BJ (cell line): ENCODE data around the gene SLC22A14. TPM values are rescaled to one million over a fixed set of nuclear protein-coding genes. Genes with fewer than 3 reads are reported as not detected.

Experiments used
- CTCF ChIA-PET: fragments of 350-600 bp; formaldehyde crosslinking; extraction: SDS; loops from one replicate; lab custom pipeline; 2021; ENCODE audit warnings: antibody characterized with exemption, inconsistent platforms; lab: Yijun Ruan, JAX
- POLR2A ChIA-PET: fragments of 300-600 bp; sonication (Branson Sonifier 250); formaldehyde crosslinking; extraction: SDS; loops from one replicate; lab custom pipeline; 2021; ENCODE audit warnings: antibody characterized with exemption; lab: Charles Lee
- DNase-seq: peaks from one replicate; pipeline ENCODE4 v3.0.0-alpha.2; 2011; ENCODE audit warnings: low read depth
- H3K27me3 ChIP-seq: 2 replicates; pipeline ENCODE4 v1.6.0; 2011; ENCODE audit warnings: low read length; ENCODE audit not compliant: control insufficient read depth, insufficient read depth
- H3K36me3 ChIP-seq: 2 replicates; pipeline ENCODE4 v1.5.1; 2011; ENCODE audit warnings: low read length; ENCODE audit not compliant: control insufficient read depth, insufficient read depth
- H3K4me3 ChIP-seq: 2 replicates; pipeline ENCODE4 v1.5.1; 2011; ENCODE audit warnings: low read depth, mild to moderate bottlenecking, control low read depth, low read length
- polyA plus RNA-seq: library from polyadenylated mRNA; depleted of rRNA; stranded (reverse); fragments of >200 nt; gene quantifications from 2 replicates; pipeline ENCODE4 v1.2.3, GENCODE V29; 2011
- TF ChIP-seq, protein P1 (sequence below): IDR thresholded peaks from 2 replicates; pipeline ENCODE4 v1.5.1; 2011; ENCODE audit warnings: low read depth, mild to moderate bottlenecking, control low read depth, inconsistent platforms, low read length, moderate library complexity; ENCODE audit not compliant: insufficient read depth

The SLC22A14 gene
- polyA plus RNA-seq, 1 experiment = 0.15 TPM

DNA sequence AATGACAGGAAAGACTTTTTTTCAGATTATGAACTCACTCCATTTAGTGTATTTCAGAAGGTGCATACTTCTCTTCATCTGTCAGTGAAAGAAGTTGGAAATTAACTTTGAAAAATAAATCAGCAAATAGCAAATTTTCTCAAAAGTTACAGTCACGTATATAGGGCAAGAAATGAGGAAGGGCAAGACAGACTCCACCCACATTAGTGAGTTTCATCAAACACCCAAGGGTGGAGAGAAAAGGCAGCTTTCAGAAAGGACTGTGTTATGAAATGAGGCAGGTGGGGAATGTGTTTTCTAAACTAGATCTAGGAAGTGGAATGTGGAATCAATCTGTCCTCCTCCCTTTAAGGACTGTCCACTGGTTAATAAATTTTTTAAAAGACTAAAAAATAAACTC lies 13.6 kb upstream of the SLC22A14 start:
- no peak for DNase-seq
- Histone ChIP-seq H3K27me3 (no peaks in the 10 kb centered on the region), H3K36me3 (peaks cover 3% of the 10 kb centered on the region), H3K4me3 (no peak overlapping the region)
- TF ChIP-seq, protein P1, sequence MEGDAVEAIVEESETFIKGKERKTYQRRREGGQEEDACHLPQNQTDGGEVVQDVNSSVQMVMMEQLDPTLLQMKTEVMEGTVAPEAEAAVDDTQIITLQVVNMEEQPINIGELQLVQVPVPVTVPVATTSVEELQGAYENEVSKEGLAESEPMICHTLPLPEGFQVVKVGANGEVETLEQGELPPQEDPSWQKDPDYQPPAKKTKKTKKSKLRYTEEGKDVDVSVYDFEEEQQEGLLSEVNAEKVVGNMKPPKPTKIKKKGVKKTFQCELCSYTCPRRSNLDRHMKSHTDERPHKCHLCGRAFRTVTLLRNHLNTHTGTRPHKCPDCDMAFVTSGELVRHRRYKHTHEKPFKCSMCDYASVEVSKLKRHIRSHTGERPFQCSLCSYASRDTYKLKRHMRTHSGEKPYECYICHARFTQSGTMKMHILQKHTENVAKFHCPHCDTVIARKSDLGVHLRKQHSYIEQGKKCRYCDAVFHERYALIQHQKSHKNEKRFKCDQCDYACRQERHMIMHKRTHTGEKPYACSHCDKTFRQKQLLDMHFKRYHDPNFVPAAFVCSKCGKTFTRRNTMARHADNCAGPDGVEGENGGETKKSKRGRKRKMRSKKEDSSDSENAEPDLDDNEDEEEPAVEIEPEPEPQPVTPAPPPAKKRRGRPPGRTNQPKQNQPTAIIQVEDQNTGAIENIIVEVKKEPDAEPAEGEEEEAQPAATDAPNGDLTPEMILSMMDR = no peak
- POLR2A ChIA-PET = no interaction called here
- CTCF ChIA-PET = no interaction called here

DNA sequence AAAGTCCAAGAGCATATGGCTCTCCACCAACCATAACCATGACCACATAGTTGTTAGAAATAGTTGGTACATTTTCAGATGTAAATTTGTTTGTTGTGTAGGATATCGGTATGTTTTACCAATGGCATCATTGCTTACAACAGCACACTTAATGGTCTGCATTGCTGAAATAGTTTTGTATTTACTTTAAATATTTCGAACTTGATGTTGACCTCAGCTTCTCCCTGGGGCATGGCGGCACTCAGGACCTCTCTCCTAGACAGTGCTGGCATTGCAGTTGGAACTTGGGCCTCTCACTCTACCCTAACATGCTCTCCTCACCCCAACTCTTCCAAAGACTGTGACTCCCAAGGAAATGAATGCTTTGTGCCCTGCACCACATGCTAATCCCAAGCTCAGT lies 11.5 kb upstream of the SLC22A14 start:
- Histone ChIP-seq H3K36me3 (peaks cover 2% of the 10 kb centered on the region), H3K27me3 (no peaks in the 10 kb centered on the region), H3K4me3 (no peak overlapping the region)
- no peak for DNase-seq
- CTCF ChIA-PET = no interaction called here
- POLR2A ChIA-PET = no interaction called here
- TF ChIP-seq, protein P1 = no peak

DNA sequence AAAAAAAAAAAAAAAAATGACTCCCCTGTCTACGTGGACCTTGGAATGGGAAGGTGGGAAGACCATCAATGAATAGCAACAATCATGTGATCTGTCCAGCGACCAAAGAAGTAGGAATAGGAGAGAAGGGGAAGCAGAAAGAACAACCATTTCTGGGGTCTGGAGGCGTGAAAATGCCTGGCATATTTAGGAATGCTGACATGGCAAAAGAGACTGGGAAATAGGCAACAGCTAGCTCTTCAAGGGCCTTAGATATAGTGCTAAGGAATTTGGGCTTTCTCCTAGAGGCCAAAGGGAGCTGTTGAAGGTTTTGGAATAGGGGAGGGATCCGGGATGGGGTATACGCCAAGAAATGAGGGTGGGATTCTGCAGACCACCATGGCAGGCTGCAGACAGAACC lies 10.5 kb upstream of the SLC22A14 start:
- ChIA-PET POLR2A (no interaction called here), CTCF (no interaction called here)
- DNase-seq = no peak
- TF ChIP-seq, protein P1 = no peak
- H3K36me3 ChIP-seq = peaks cover under 1% of the 10 kb centered on the region; the same call in 1 of the 2 replicates
- H3K27me3 ChIP-seq = no peaks in the 10 kb centered on the region
- H3K4me3 ChIP-seq = no peak overlapping the region

DNA sequence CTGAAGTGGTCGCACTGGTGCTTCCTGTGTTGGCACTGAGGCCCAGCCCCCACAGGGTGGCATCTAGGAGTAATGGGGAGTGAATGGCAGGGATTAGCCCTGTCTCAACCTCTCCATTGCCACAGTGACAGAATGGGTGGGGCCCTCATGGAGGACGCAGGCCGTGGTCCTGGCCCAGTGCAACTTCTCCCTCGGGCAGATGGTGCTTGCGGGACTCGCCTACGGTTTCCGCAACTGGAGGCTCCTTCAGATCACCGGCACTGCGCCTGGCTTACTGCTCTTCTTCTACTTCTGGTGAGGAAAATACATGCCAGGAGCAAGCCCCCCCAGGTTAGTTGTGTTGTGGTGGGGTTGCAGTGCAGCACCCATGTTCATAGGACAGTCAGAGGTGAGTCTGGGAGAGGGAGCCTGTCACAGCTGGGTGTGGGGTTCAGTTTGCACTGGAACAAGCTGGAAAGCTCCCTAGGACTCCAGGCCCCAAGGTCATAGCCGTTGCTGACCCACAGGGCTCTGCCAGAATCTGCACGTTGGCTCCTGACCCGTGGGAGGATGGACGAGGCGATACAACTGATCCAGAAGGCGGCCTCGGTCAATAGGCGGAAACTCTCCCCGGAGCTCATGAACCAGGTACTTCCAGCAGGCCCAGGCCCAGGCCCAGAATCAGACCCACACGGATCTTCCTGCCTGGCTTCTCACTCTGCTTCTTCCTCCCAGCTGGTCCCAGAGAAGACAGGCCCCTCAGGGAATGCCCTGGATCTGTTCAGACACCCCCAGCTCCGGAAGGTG lies 7.0 kb upstream of the SLC22A14 start:
- POLR2A ChIA-PET = no interaction called here
- TF ChIP-seq, protein P1 = no peak
- Histone ChIP-seq H3K27me3 (no peaks in the 10 kb centered on the region), H3K36me3 (peaks cover 7% of the 10 kb centered on the region), H3K4me3 (no peak overlapping the region)
- CTCF ChIA-PET = interaction anchor here (0.6 to 1.3 kb wide), 2 partner anchors 44 to 205 kb away, joined by 3 read pairs; no protein-coding TSS in a partner anchor
- DNase-seq = no peak

DNA sequence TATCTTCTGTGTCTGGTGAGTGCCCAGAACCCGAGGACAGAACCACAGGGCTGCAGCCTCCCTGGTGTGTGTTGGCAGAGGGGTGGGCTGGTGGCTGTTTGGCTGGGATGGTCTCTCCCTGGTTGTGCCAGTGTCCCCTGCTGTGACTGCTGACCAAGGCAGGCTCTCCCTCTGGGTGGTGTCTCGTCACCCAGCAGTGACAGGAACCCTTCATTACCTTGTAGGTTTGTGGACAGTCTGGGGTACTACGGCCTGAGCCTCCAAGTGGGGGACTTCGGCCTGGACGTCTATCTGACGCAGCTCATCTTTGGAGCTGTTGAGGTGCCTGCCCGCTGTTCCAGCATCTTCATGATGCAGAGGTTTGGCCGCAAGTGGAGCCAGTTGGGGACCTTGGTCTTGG lies 6.4 kb upstream of the SLC22A14 start:
- ChIA-PET POLR2A (no interaction called here), CTCF (interaction anchor here (0.6 to 1.3 kb wide), 2 partner anchors 45 to 205 kb away, joined by 3 read pairs; no protein-coding TSS in a partner anchor)
- TF ChIP-seq, protein P1 = no peak
- Histone ChIP-seq H3K36me3 (peaks cover 7% of the 10 kb centered on the region), H3K4me3 (no peak overlapping the region), H3K27me3 (no peaks in the 10 kb centered on the region)
- DNase-seq = no peak
